HCT116 (cell line): ENCODE results near the gene ZNF620. TPM values are rescaled to one million over a fixed set of nuclear protein-coding genes. Genes with fewer than 3 reads are reported as not detected.

ENCODE experiments used
- ATAC-seq: fragments of 200-7000 bp; cut with Tn5 transposase; 2 replicates; pipeline ENCODE4 v1.9.1; 2020; ENCODE audit warnings: mild to moderate bottlenecking, moderate library complexity
- BruUV-seq: library from RNA; stranded (reverse); fragments of 400-500 nt; replicated peaks from 2 replicates; lab custom pipeline; 2021; lab: Mats Ljungman, UMichigan
- CTCF ChIA-PET: fragments of 300-600 bp; sonication (Branson Sonifier 250); formaldehyde crosslinking; loops from one replicate; lab custom pipeline; 2021; ENCODE audit warnings: antibody characterized with exemption; lab: Charles Lee
- POLR2A ChIA-PET: fragments of 300-600, 350-600 bp; sonication (Branson Sonifier 250); formaldehyde crosslinking; loops from one replicate; lab custom pipeline; 2021; ENCODE audit warnings: antibody characterized with exemption; lab: Charles Lee
- RAD21 ChIA-PET, 2 experiments: fragments of 300-600 bp; sonication (Branson Sonifier 250); formaldehyde crosslinking; loops; one replicate each; lab custom pipeline; 2023; ENCODE audit warnings: low total read pairs in 2 of 2; ENCODE audit not compliant: uncharacterized antibody in 2 of 2, unreplicated experiment in 2 of 2, low non-redundant PET in 1 of 2; lab: Charles Lee
- DNase-seq: peaks from one replicate; pipeline ENCODE4 v3.0.0-alpha.2; 2010; ENCODE audit warnings: low read depth, low spot score
- H2AFZ ChIP-seq: fragments of 200-600 bp; shearing (Covaris generic), sonication (generic); 2 replicates; pipeline ENCODE4 v1.6.1; 2017; ENCODE audit warnings: low read depth, mixed run types, mixed read lengths, antibody characterized with exemption, low read length; ENCODE audit not compliant: poor library complexity, severe bottlenecking
- H3K27ac ChIP-seq: 2 replicates; pipeline ENCODE4 v1.5.1; 2012; ENCODE audit warnings: low read depth, low read length
- H3K27me3 ChIP-seq: fragments of 200-600 bp; sonication (generic); 2 replicates; pipeline ENCODE4 v1.6.1; 2016; ENCODE audit warnings: mixed run types, low read length, mixed read lengths; ENCODE audit not compliant: insufficient read depth
- H3K36me3 ChIP-seq, 2 experiments: fragments of 200-500 bp in 1 of 2; fragments of 200-600 bp in 1 of 2; sonication (Bioruptor generic) in 1 of 2; sonication (generic) in 1 of 2; 2 replicates each; pipeline versions ENCODE4 v1.5.1 to v1.6.1; 2014 to 2016; ENCODE audit warnings: low read length in 2 of 2, inconsistent platforms in 1 of 2, mixed read lengths in 1 of 2, mixed run types in 1 of 2; ENCODE audit not compliant: insufficient read depth in 2 of 2, control insufficient read depth in 1 of 2
- H3K4me1 ChIP-seq, 2 experiments: fragments of 200-600 bp in 1 of 2; sonication (generic) in 1 of 2; 2 replicates each; pipeline versions ENCODE4 v1.5.1 to v1.6.1; 2012 to 2017; ENCODE audit warnings: low read length in 2 of 2, inconsistent platforms in 1 of 2, mild to moderate bottlenecking in 1 of 2, mixed read lengths in 1 of 2, mixed run types in 1 of 2, moderate library complexity in 1 of 2; ENCODE audit not compliant: insufficient read depth in 2 of 2, control insufficient read depth in 1 of 2
- H3K4me2 ChIP-seq: fragments of 200-600 bp; sonication (generic); 2 replicates; pipeline ENCODE4 v1.6.1; 2017; ENCODE audit warnings: mixed run types, low read length, mixed read lengths
- H3K4me3 ChIP-seq, 2 experiments: fragments of 200-600 bp in 1 of 2; sonication (generic) in 1 of 2; replicated peaks in 1 of 2; 2 replicates each; pipeline ENCODE4 v1.5.1; 2011 to 2016; ENCODE audit warnings: low read length in 2 of 2, control low read depth in 1 of 2, low read depth in 1 of 2, mild to moderate bottlenecking in 1 of 2, mixed read lengths in 1 of 2, mixed run types in 1 of 2
- H3K79me2 ChIP-seq: fragments of 200-600 bp; sonication (generic); 2 replicates; pipeline ENCODE4 v1.6.1; 2017; ENCODE audit warnings: mild to moderate bottlenecking, mixed run types, low read length, moderate library complexity, mixed read lengths; ENCODE audit not compliant: insufficient read depth
- H3K9ac ChIP-seq: fragments of 200-600 bp; sonication (generic); 2 replicates; pipeline ENCODE4 v1.6.1; 2016; ENCODE audit warnings: low read length, mixed read lengths
- H3K9me2 ChIP-seq: fragments of 200-600 bp; sonication (generic), shearing (Covaris generic); 2 replicates; pipeline ENCODE4 v1.6.1; 2017; ENCODE audit warnings: mixed run types, mild to moderate bottlenecking, moderate library complexity; ENCODE audit not compliant: insufficient read depth
- H3K9me3 ChIP-seq, 2 experiments: fragments of 200-500 bp in 1 of 2; fragments of 200-600 bp in 1 of 2; sonication (Bioruptor generic) in 1 of 2; sonication (generic) in 1 of 2; 2 replicates each; pipeline ENCODE4 v1.6.1; 2014 to 2017; ENCODE audit warnings: low read length in 2 of 2, mixed read lengths in 2 of 2, inconsistent platforms in 1 of 2, low read depth in 1 of 2, mild to moderate bottlenecking in 1 of 2, mixed run types in 1 of 2, moderate library complexity in 1 of 2; ENCODE audit not compliant: control insufficient read depth in 1 of 2, insufficient read depth in 1 of 2
- H4K20me1 ChIP-seq: fragments of 200-600 bp; sonication (generic), shearing (Covaris generic); 2 replicates; pipeline ENCODE4 v1.6.1; 2017; ENCODE audit warnings: mixed run types, mild to moderate bottlenecking, moderate library complexity; ENCODE audit not compliant: insufficient read depth
- CBX3 ChIP-seq: IDR thresholded peaks from 2 replicates; pipeline ENCODE4 v1.6.1; 2012; ENCODE audit warnings: low read depth
- CEBPB ChIP-seq: IDR thresholded peaks from 2 replicates; pipeline ENCODE4 v1.6.1; 2012; ENCODE audit warnings: low read depth
- EZH2 ChIP-seq: fragments of 200-600 bp; sonication (generic); IDR thresholded peaks from 2 replicates; pipeline ENCODE4 v1.6.1; 2017; ENCODE audit warnings: antibody characterized with exemption, mixed run types
- FOSL1 ChIP-seq: IDR thresholded peaks from 2 replicates; pipeline ENCODE4 v1.6.1; 2012; ENCODE audit warnings: low read depth
- RAD21 ChIP-seq: IDR thresholded peaks from 2 replicates; pipeline ENCODE4 v1.6.1; 2012; ENCODE audit warnings: low read depth, mild to moderate bottlenecking
- SP1 ChIP-seq: IDR thresholded peaks from 2 replicates; pipeline ENCODE4 v1.6.1; 2012; ENCODE audit warnings: low read depth
- TCF7L2 ChIP-seq: IDR thresholded peaks from 2 replicates; pipeline ENCODE4 v1.7.0; 2011; ENCODE audit warnings: borderline replicate concordance, inconsistent platforms; ENCODE audit not compliant: insufficient read depth, insufficient read length; ENCODE audit errors: extremely low read depth
- intact Hi-C: fragments of 100-400 bp; cut with micrococcal nuclease; formaldehyde crosslinking; loops from 2 replicates; pipeline ENCODE4 v1.10.0; 2022
- total RNA-seq: library from RNA; stranded (reverse); gene quantifications from one replicate; pipeline ENCODE4 v1.2.1, GENCODE V29; 2021; ENCODE audit not compliant: unreplicated experiment
- TF ChIP-seq, protein P1 (sequence below): IDR thresholded peaks from 2 replicates; pipeline ENCODE4 v1.6.1; 2012; ENCODE audit warnings: low read depth
- TF ChIP-seq, protein P2 (sequence below), 3 experiments: fragments of 200-600 bp in 1 of 3; sonication (generic) in 1 of 3; IDR thresholded peaks in 2 of 3; conservative IDR thresholded peaks in 1 of 3; 2 replicates each; pipeline ENCODE4 v1.5.1; 2012 to 2017; ENCODE audit warnings: low read depth in 2 of 3, low read length in 2 of 3, antibody characterized with exemption in 1 of 3, borderline replicate concordance in 1 of 3, control low read depth in 1 of 3, mild to moderate bottlenecking in 1 of 3, mixed read lengths in 1 of 3, mixed run types in 1 of 3, moderate library complexity in 1 of 3; ENCODE audit not compliant: insufficient read depth in 1 of 3
- TF ChIP-seq, protein P3 (sequence below): IDR thresholded peaks from 2 replicates; pipeline ENCODE4 v1.6.1; 2012

ZNF620 gene
- total RNA-seq, 1 experiment from 2014 or later: 10.2 TPM

DNA sequence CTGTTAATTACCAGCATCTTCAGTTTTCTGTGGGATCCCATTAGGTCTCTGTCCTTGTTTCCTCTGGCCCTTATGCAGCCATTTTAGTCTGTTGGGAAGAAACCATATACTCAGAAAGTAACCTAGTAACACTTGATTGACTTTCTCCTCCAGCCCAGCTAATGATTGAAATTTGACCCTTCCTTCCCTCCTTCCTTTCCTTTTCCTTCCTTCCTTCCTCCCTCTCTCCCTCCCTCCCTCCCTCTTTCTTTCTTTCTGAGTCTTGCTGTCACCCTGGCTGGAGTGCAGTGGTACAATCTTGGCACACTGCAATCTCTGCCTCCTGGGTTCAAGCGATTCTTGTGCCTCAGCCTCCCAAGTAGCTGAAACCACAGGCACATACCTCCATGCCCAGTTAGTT lies 5.9 kb upstream of the ZNF620 start:
- H3K27ac ChIP-seq: no peak overlapping the region
- H3K36me3 ChIP-seq: no peaks in the 10 kb centered on the region
- H3K27me3 ChIP-seq: no peaks in the 10 kb centered on the region
- peaks cover 7 to 14% of the 10 kb centered on the region in 2 experiments for H3K4me1 ChIP-seq
- no peak overlapping the region for H3K4me3 ChIP-seq
- no peak overlapping the region for H3K4me2 ChIP-seq
- DNase-seq: no peak
- TF ChIP-seq, protein P1, sequence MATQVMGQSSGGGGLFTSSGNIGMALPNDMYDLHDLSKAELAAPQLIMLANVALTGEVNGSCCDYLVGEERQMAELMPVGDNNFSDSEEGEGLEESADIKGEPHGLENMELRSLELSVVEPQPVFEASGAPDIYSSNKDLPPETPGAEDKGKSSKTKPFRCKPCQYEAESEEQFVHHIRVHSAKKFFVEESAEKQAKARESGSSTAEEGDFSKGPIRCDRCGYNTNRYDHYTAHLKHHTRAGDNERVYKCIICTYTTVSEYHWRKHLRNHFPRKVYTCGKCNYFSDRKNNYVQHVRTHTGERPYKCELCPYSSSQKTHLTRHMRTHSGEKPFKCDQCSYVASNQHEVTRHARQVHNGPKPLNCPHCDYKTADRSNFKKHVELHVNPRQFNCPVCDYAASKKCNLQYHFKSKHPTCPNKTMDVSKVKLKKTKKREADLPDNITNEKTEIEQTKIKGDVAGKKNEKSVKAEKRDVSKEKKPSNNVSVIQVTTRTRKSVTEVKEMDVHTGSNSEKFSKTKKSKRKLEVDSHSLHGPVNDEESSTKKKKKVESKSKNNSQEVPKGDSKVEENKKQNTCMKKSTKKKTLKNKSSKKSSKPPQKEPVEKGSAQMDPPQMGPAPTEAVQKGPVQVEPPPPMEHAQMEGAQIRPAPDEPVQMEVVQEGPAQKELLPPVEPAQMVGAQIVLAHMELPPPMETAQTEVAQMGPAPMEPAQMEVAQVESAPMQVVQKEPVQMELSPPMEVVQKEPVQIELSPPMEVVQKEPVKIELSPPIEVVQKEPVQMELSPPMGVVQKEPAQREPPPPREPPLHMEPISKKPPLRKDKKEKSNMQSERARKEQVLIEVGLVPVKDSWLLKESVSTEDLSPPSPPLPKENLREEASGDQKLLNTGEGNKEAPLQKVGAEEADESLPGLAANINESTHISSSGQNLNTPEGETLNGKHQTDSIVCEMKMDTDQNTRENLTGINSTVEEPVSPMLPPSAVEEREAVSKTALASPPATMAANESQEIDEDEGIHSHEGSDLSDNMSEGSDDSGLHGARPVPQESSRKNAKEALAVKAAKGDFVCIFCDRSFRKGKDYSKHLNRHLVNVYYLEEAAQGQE: no peak
- no peak for TF ChIP-seq SP1
- TF ChIP-seq, all 23 proteins: peak for 0
- no peaks in the 10 kb centered on the region for H3K9me3 ChIP-seq
- no TSS peak for BruUV-seq
- H3K9me2 ChIP-seq: no peaks in the 10 kb centered on the region
- CTCF ChIA-PET: no interaction called here
- H4K20me1 ChIP-seq: no peaks in the 10 kb centered on the region
- no peak overlapping the region for H3K9ac ChIP-seq
- ATAC-seq: no peak
- intact Hi-C loops: no loop called here
- POLR2A ChIA-PET: no interaction called here
- no peak overlapping the region for H2AFZ ChIP-seq
- RAD21 ChIA-PET: no interaction called here
- no peaks in the 10 kb centered on the region for H3K79me2 ChIP-seq

DNA sequence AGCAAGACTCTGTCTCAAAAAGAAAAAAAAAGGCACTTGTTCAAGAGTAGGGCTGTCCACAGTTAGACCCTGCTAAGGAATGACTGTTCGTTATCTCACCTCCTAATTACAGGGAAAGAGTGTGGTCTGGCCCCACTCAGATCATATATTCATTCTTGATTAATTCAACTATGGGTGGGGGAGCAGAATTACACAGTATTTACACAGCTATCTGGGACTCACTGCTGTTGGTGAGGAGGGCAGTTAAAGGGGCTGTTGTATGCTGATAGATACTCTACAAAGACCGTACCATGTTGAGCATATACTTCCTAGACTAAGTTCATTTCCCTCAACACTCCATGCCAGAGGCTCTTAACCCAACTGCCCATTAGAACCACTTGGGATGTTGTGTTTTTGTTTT lies 3.8 kb upstream of the ZNF620 start:
- no peaks in the 10 kb centered on the region for H3K9me2 ChIP-seq
- no peak overlapping the region for H3K27ac ChIP-seq
- ChIA-PET CTCF (no interaction called here), RAD21 (no interaction called here), POLR2A (no interaction called here)
- H3K9me3 ChIP-seq: no peaks in the 10 kb centered on the region
- intact Hi-C loops: no loop called here
- peaks cover 11 to 29% of the 10 kb centered on the region in 2 experiments for H3K4me1 ChIP-seq
- no peak overlapping the region for H3K4me2 ChIP-seq
- no peak overlapping the region for H3K4me3 ChIP-seq
- no peak overlapping the region for H3K9ac ChIP-seq
- ATAC-seq (no peak), DNase-seq (no peak)
- H3K27me3 ChIP-seq: no peaks in the 10 kb centered on the region
- 0 out of 2 replicates have a peak, but pooled peaks cover 4% of the 10 kb centered on the region for H3K79me2 ChIP-seq
- no peaks in the 10 kb centered on the region for H4K20me1 ChIP-seq
- H2AFZ ChIP-seq: no peak overlapping the region
- BruUV-seq: no TSS peak
- no peaks in the 10 kb centered on the region for H3K36me3 ChIP-seq
- TF ChIP-seq EZH2 (no peak), TCF7L2 (no peak), RAD21 (no peak), FOSL1 (no peak), CBX3 (no peak), SP1 (no peak), CEBPB (no peak)
- TF ChIP-seq, protein P2, sequence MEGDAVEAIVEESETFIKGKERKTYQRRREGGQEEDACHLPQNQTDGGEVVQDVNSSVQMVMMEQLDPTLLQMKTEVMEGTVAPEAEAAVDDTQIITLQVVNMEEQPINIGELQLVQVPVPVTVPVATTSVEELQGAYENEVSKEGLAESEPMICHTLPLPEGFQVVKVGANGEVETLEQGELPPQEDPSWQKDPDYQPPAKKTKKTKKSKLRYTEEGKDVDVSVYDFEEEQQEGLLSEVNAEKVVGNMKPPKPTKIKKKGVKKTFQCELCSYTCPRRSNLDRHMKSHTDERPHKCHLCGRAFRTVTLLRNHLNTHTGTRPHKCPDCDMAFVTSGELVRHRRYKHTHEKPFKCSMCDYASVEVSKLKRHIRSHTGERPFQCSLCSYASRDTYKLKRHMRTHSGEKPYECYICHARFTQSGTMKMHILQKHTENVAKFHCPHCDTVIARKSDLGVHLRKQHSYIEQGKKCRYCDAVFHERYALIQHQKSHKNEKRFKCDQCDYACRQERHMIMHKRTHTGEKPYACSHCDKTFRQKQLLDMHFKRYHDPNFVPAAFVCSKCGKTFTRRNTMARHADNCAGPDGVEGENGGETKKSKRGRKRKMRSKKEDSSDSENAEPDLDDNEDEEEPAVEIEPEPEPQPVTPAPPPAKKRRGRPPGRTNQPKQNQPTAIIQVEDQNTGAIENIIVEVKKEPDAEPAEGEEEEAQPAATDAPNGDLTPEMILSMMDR (IDR thresholded peaks at IDR 0.05 in 2 of 3, conservative IDR thresholded peaks at IDR 0.05 in 1 of 3; ENCODE audit: borderline replicate concordance in 1 of 3, insufficient read depth in 1 of 3, low read depth in 2 of 3, low read length in 2 of 3): no peak
- TF ChIP-seq, protein P1: no peak
- TF ChIP-seq, protein P3, sequence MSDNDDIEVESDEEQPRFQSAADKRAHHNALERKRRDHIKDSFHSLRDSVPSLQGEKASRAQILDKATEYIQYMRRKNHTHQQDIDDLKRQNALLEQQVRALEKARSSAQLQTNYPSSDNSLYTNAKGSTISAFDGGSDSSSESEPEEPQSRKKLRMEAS: no peak
